WTC11 (cell line): ENCODE results near the gene PROB1. TPM values are rescaled to one million over a fixed set of nuclear protein-coding genes. Genes with fewer than 3 reads are reported as not detected.

Experiments
- ATAC-seq: fragments of 200-7000 bp; cut with Tn5 transposase; 2 replicates; pipeline ENCODE4 v1.10.0; 2021; ENCODE audit warnings: mild to moderate bottlenecking, moderate library complexity
- CTCF ChIA-PET: fragments of 300-600 bp; sonication (Branson Sonifier 250); formaldehyde crosslinking; loops from one replicate; lab custom pipeline; 2021; ENCODE audit warnings: antibody characterized with exemption; lab: Charles Lee
- POLR2A ChIA-PET: fragments of 350-600 bp; sonication (Branson Sonifier 250); formaldehyde crosslinking; loops from one replicate; lab custom pipeline; 2021; ENCODE audit warnings: antibody characterized with exemption; lab: Charles Lee
- DNase-seq: peaks from one replicate; pipeline ENCODE4 v3.0.0; 2021; ENCODE audit warnings: low spot score
- H3K27ac Mint-ChIP-seq: 2 replicates; pipeline ENCODE4 v1.8.0; 2021; ENCODE audit warnings: mixed read lengths
- H3K27me3 Mint-ChIP-seq: 2 replicates; pipeline ENCODE4 v1.8.0; 2021; ENCODE audit warnings: low read depth, mild to moderate bottlenecking, moderate library complexity, mixed read lengths
- H3K36me3 Mint-ChIP-seq: 2 replicates; pipeline ENCODE4 v1.8.0; 2021; ENCODE audit warnings: mixed read lengths
- H3K4me1 Mint-ChIP-seq: 2 replicates; pipeline ENCODE4 v1.8.0; 2022; ENCODE audit warnings: mixed read lengths
- H3K4me3 Mint-ChIP-seq: 2 replicates; pipeline ENCODE4 v1.8.0; 2021; ENCODE audit warnings: mild to moderate bottlenecking, moderate library complexity, mixed read lengths
- H3K9me3 Mint-ChIP-seq: 2 replicates; pipeline ENCODE4 v1.8.0; 2021; ENCODE audit warnings: mixed read lengths
- ESRRA ChIP-seq: sonication (generic); formaldehyde crosslinking; IDR thresholded peaks from 2 replicates; pipeline ENCODE4 v1.8.1; 2022; ENCODE audit warnings: mild to moderate bottlenecking, missing genetic modification reagents, borderline replicate concordance
- FOXJ3 ChIP-seq: sonication (generic); formaldehyde crosslinking; IDR thresholded peaks from 2 replicates; pipeline ENCODE4 v1.9.0; 2021; ENCODE audit warnings: missing genetic modification reagents, mild to moderate bottlenecking, borderline replicate concordance
- FOXK1 ChIP-seq: sonication (generic); formaldehyde crosslinking; IDR thresholded peaks from 2 replicates; pipeline ENCODE4 v1.8.0; 2022; ENCODE audit warnings: mild to moderate bottlenecking, moderate library complexity, missing genetic modification reagents
- JUN ChIP-seq: sonication (generic); formaldehyde crosslinking; IDR thresholded peaks from 2 replicates; pipeline ENCODE4 v1.8.0; 2023; ENCODE audit warnings: mild to moderate bottlenecking, missing genetic modification reagents
- KAT7 ChIP-seq: sonication (generic); formaldehyde crosslinking; IDR thresholded peaks from 2 replicates; pipeline ENCODE4 v1.8.1; 2023; ENCODE audit warnings: missing genetic modification reagents, mild to moderate bottlenecking, borderline replicate concordance
- NR3C1 ChIP-seq: sonication (generic); formaldehyde crosslinking; conservative IDR thresholded peaks from 2 replicates; pipeline ENCODE4 v1.8.1; 2023; ENCODE audit warnings: low read depth, mild to moderate bottlenecking, missing genetic modification reagents
- RELA ChIP-seq: sonication (generic); formaldehyde crosslinking; IDR thresholded peaks from 2 replicates; pipeline ENCODE4 v1.8.1; 2022; ENCODE audit warnings: missing genetic modification reagents, mild to moderate bottlenecking, borderline replicate concordance
- SMAD4 ChIP-seq: sonication (generic); formaldehyde crosslinking; IDR thresholded peaks from 2 replicates; pipeline ENCODE4 v1.8.0; 2022; ENCODE audit warnings: mild to moderate bottlenecking, missing genetic modification reagents
- TEAD1 ChIP-seq: sonication (generic); formaldehyde crosslinking; IDR thresholded peaks from 2 replicates; pipeline ENCODE4 v1.8.0; 2022; ENCODE audit warnings: mild to moderate bottlenecking, missing genetic modification reagents
- TP53 ChIP-seq: sonication (generic); formaldehyde crosslinking; IDR thresholded peaks from 2 replicates; pipeline ENCODE4 v1.8.1; 2023; ENCODE audit warnings: mild to moderate bottlenecking, missing genetic modification reagents
- ZBTB21 ChIP-seq: sonication (generic); formaldehyde crosslinking; IDR thresholded peaks from 2 replicates; pipeline ENCODE4 v1.8.1; 2023; ENCODE audit warnings: mild to moderate bottlenecking, missing genetic modification reagents, borderline replicate concordance
- total RNA-seq: library from RNA; stranded (reverse); gene quantifications from 3 replicates; pipeline ENCODE4 v1.2.3, GENCODE V29; 2021
- TF ChIP-seq, protein P1 (sequence below): sonication (generic); formaldehyde crosslinking; IDR thresholded peaks from 2 replicates; pipeline ENCODE4 v1.8.0; 2022; ENCODE audit warnings: mild to moderate bottlenecking, missing genetic modification reagents
- TF ChIP-seq, protein P2 (sequence below): sonication (generic); formaldehyde crosslinking; IDR thresholded peaks from 2 replicates; pipeline ENCODE4 v1.8.1; 2023; ENCODE audit warnings: mild to moderate bottlenecking, missing genetic modification reagents, moderate library complexity
- TF ChIP-seq, protein P3 (sequence below): sonication (generic); formaldehyde crosslinking; IDR thresholded peaks from 2 replicates; pipeline ENCODE4 v1.8.1; 2022; ENCODE audit warnings: low read depth, missing genetic modification reagents, borderline replicate concordance
- TF ChIP-seq, protein P4 (sequence below): fragments of 250-450 bp; sonication (Bioruptor Pico); IDR thresholded peaks from 2 replicates; pipeline ENCODE4 v2.1.2; 2022; ENCODE audit warnings: mild to moderate bottlenecking, moderate library complexity
- TF ChIP-seq, protein P5 (sequence below): fragments of 250-450 bp; sonication (Bioruptor Pico); IDR thresholded peaks from 2 replicates; pipeline ENCODE4 v1.9.0; 2021; ENCODE audit warnings: mild to moderate bottlenecking
- TF ChIP-seq, protein P6 (sequence below): sonication (generic); formaldehyde crosslinking; IDR thresholded peaks from 2 replicates; pipeline ENCODE4 v1.8.0; 2022; ENCODE audit warnings: mild to moderate bottlenecking, missing genetic modification reagents
- TF ChIP-seq, protein P7 (sequence below): sonication (generic); formaldehyde crosslinking; IDR thresholded peaks from 2 replicates; pipeline ENCODE4 v1.8.1; 2022; ENCODE audit warnings: mild to moderate bottlenecking, moderate library complexity, missing genetic modification reagents
- TF ChIP-seq, protein P8 (sequence below): sonication (generic); formaldehyde crosslinking; IDR thresholded peaks from 2 replicates; pipeline ENCODE4 v1.8.1; 2023; ENCODE audit warnings: mild to moderate bottlenecking, moderate library complexity, missing genetic modification reagents

Gene PROB1
- total RNA-seq, 1 experiment from 2014 or later, result 2.5 TPM

DNA sequence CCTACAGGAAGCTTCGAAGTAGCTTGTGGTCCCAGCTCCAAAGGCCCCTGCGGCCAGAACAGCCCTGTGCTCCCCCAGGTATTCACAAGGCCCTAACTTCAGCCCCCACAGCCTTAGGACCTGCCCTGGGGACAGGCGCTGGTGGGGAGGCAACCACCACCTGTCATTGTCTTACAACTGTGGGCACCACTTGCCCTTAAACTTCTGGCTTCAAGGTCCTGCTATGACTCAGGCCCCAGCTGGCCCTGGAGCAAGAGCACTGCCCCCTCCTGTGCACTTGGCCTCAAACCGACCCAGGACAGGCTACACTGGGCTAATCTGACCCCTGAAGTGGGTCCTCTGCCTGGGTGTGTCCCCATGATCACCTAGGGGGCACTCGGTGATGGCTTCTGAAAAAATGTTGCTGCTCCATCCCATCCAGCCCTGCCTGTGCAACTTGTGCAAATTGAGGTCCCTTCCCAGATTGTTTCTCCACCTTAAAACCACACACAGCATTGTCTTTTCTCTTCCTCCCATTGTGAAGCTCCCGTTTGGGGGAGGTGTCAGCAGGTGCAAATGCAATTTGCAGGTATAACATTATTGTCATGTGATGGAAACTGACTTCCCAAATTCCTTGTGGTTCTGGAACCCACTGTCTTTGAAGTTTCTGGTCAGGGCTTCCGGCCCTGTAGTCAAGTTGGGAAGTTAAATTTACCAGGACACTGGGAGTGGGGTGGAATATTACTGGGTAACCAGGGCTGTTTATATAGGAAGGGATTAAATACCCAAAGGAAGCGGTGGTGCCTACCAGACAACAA is 1.1 kb upstream of the PROB1 start:
- peaks cover 28% of the 10 kb centered on the region for H3K4me1 Mint-ChIP-seq
- ChIA-PET POLR2A (interaction anchor here (1.8 kb wide), 1 partner anchor 8 kb away, joined by 4 read pairs; the partner anchor contains the start of gene SPATA24), CTCF (interaction anchor here (0.6 to 5.6 kb wide), 6 partner anchors 26 to 848 kb away, joined by 3 to 19 read pairs (median 3); partner anchors contain the start of gene PAIP2)
- ATAC-seq (no peak), DNase-seq (no peak)
- TF ChIP-seq, protein P1, sequence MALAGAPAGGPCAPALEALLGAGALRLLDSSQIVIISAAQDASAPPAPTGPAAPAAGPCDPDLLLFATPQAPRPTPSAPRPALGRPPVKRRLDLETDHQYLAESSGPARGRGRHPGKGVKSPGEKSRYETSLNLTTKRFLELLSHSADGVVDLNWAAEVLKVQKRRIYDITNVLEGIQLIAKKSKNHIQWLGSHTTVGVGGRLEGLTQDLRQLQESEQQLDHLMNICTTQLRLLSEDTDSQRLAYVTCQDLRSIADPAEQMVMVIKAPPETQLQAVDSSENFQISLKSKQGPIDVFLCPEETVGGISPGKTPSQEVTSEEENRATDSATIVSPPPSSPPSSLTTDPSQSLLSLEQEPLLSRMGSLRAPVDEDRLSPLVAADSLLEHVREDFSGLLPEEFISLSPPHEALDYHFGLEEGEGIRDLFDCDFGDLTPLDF (CRISPR knock-in tag), result no peak
- TF ChIP-seq TP53 (CRISPR knock-in tag) (no peak), FOXK1 (CRISPR knock-in tag) (no peak), FOXJ3 (CRISPR knock-in tag) (no peak), SMAD4 (CRISPR knock-in tag) (no peak)
- TF ChIP-seq, protein P2, sequence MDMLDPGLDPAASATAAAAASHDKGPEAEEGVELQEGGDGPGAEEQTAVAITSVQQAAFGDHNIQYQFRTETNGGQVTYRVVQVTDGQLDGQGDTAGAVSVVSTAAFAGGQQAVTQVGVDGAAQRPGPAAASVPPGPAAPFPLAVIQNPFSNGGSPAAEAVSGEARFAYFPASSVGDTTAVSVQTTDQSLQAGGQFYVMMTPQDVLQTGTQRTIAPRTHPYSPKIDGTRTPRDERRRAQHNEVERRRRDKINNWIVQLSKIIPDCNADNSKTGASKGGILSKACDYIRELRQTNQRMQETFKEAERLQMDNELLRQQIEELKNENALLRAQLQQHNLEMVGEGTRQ (CRISPR knock-in tag), result no peak
- TF ChIP-seq, protein P3, sequence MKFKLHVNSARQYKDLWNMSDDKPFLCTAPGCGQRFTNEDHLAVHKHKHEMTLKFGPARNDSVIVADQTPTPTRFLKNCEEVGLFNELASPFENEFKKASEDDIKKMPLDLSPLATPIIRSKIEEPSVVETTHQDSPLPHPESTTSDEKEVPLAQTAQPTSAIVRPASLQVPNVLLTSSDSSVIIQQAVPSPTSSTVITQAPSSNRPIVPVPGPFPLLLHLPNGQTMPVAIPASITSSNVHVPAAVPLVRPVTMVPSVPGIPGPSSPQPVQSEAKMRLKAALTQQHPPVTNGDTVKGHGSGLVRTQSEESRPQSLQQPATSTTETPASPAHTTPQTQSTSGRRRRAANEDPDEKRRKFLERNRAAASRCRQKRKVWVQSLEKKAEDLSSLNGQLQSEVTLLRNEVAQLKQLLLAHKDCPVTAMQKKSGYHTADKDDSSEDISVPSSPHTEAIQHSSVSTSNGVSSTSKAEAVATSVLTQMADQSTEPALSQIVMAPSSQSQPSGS (CRISPR knock-in tag), result no peak
- TF ChIP-seq, protein P4, sequence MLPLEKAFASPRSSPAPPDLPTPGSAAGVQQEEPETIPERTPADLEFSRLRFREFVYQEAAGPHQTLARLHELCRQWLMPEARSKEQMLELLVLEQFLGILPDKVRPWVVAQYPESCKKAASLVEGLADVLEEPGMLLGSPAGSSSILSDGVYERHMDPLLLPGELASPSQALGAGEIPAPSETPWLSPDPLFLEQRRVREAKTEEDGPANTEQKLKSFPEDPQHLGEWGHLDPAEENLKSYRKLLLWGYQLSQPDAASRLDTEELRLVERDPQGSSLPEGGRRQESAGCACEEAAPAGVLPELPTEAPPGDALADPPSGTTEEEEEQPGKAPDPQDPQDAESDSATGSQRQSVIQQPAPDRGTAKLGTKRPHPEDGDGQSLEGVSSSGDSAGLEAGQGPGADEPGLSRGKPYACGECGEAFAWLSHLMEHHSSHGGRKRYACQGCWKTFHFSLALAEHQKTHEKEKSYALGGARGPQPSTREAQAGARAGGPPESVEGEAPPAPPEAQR (CRISPR knock-in tag), result no peak
- TF ChIP-seq, protein P5, sequence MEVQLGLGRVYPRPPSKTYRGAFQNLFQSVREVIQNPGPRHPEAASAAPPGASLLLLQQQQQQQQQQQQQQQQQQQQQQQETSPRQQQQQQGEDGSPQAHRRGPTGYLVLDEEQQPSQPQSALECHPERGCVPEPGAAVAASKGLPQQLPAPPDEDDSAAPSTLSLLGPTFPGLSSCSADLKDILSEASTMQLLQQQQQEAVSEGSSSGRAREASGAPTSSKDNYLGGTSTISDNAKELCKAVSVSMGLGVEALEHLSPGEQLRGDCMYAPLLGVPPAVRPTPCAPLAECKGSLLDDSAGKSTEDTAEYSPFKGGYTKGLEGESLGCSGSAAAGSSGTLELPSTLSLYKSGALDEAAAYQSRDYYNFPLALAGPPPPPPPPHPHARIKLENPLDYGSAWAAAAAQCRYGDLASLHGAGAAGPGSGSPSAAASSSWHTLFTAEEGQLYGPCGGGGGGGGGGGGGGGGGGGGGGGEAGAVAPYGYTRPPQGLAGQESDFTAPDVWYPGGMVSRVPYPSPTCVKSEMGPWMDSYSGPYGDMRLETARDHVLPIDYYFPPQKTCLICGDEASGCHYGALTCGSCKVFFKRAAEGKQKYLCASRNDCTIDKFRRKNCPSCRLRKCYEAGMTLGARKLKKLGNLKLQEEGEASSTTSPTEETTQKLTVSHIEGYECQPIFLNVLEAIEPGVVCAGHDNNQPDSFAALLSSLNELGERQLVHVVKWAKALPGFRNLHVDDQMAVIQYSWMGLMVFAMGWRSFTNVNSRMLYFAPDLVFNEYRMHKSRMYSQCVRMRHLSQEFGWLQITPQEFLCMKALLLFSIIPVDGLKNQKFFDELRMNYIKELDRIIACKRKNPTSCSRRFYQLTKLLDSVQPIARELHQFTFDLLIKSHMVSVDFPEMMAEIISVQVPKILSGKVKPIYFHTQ (CRISPR knock-in tag), result no peak
- H3K27me3 Mint-ChIP-seq, result peaks cover 39% of the 10 kb centered on the region
- peaks cover 14% of the 10 kb centered on the region for H3K36me3 Mint-ChIP-seq
- no peak overlapping the region for H3K27ac Mint-ChIP-seq
- no peaks in the 10 kb centered on the region for H3K9me3 Mint-ChIP-seq
- H3K4me3 Mint-ChIP-seq, result peak overlapping the region; percentile 66

DNA sequence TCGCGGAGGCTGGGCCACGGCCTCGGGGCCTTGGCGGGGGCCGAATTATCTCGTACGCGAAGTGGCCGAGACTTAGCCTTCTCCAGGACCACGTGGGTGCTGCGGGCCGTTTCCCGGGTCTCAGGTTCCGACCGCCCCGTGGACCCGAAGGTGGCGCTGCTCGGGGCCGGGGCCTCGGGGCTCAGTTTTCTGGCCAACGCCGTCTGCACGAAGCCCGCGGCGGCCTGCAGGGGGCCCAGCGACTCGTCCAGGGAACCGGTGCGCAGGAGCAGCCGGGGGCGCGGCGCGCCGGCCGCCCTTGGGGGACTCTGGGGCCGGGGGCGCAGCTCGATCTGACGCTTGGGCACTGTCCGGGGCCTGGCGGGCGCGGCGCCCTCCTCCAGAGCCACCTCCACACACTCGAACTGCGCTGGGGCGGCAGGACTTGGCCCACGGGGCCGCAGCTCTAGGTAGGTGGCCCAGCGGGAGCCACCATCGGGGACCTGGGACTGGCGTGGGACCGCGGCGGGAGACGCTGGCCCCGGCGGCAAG is 716 bp downstream of the PROB1 start:
- Mint-ChIP-seq H3K27me3 (peaks cover 39% of the 10 kb centered on the region), H3K9me3 (no peaks in the 10 kb centered on the region)
- TF ChIP-seq, protein P6, sequence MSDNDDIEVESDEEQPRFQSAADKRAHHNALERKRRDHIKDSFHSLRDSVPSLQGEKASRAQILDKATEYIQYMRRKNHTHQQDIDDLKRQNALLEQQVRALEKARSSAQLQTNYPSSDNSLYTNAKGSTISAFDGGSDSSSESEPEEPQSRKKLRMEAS, result peak; percentile 78
- 0 out of 2 replicates have a peak, but pooled peaks have one; percentile 47 for TF ChIP-seq ESRRA (CRISPR knock-in tag)
- TF ChIP-seq NR3C1 (CRISPR knock-in tag), result 0 out of 2 replicates have a peak, but pooled peaks have one; percentile 58
- TF ChIP-seq FOXK1 (CRISPR knock-in tag), result no peak
- TF ChIP-seq, protein P7, sequence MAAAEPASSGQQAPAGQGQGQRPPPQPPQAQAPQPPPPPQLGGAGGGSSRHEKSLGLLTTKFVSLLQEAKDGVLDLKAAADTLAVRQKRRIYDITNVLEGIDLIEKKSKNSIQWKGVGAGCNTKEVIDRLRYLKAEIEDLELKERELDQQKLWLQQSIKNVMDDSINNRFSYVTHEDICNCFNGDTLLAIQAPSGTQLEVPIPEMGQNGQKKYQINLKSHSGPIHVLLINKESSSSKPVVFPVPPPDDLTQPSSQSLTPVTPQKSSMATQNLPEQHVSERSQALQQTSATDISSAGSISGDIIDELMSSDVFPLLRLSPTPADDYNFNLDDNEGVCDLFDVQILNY, result 0 out of 2 replicates have a peak, but pooled peaks have one; percentile 1
- 0 out of 2 replicates have a peak, but pooled peaks have one; percentile 17 for TF ChIP-seq TEAD1 (CRISPR knock-in tag)
- TF ChIP-seq RELA (CRISPR knock-in tag), result no peak
- TF ChIP-seq KAT7 (CRISPR knock-in tag), result 0 out of 2 replicates have a peak, but pooled peaks have one; percentile 91
- TF ChIP-seq ZBTB21 (CRISPR knock-in tag), result no peak; the same call in 1 of the 2 replicates
- TF ChIP-seq, protein P2 (CRISPR knock-in tag), result peak; percentile 59
- peak; percentile 42; the same call in 1 of the 2 replicates for TF ChIP-seq JUN (CRISPR knock-in tag)
- TF ChIP-seq, protein P8, sequence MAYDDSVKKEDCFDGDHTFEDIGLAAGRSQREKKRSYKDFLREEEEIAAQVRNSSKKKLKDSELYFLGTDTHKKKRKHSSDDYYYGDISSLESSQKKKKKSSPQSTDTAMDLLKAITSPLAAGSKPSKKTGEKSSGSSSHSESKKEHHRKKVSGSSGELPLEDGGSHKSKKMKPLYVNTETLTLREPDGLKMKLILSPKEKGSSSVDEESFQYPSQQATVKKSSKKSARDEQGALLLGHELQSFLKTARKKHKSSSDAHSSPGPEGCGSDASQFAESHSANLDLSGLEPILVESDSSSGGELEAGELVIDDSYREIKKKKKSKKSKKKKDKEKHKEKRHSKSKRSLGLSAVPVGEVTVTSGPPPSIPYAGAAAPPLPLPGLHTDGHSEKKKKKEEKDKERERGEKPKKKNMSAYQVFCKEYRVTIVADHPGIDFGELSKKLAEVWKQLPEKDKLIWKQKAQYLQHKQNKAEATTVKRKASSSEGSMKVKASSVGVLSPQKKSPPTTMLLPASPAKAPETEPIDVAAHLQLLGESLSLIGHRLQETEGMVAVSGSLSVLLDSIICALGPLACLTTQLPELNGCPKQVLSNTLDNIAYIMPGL (CRISPR knock-in tag), result peak; percentile 72; the same call in 1 of the 2 replicates

More for the DNA sequence above, 716 bp downstream of the PROB1 start:
- no peak overlapping the region for H3K27ac Mint-ChIP-seq
- no peak; the same call in 1 of the 2 replicates for ATAC-seq
- peak; percentile 57 for DNase-seq
- ChIA-PET POLR2A (interaction anchor here (1.8 kb wide), 1 partner anchor 9 kb away, joined by 4 read pairs; the partner anchor contains the start of gene SPATA24), CTCF (interaction anchor here (0.9 to 5.6 kb wide), 3 partner anchors 9 to 52 kb away, joined by 3 to 31 read pairs (median 19); partner anchors contain the start of genes PAIP2 and SPATA24)
- H3K4me1 Mint-ChIP-seq, result peaks cover 31% of the 10 kb centered on the region
- peak overlapping the region; percentile 87 for H3K4me3 Mint-ChIP-seq
- H3K36me3 Mint-ChIP-seq, result peaks cover 9% of the 10 kb centered on the region
